Activated T-helper 1 cell treated with anti-CD3 and anti-CD28 coated beads, Interleukin-12 subunit alpha, Interleukin-12 subunit beta, Interleukin-2, Interleukin-4 antibody, amounts not matched to agents 30 ng/mL and 10 ng/mL and 1 ng/mL, durations not matched to agents 14 hours and 24 hours and 36 hours (primary cell): Measurements from ENCODE around the gene METTL23. TPM values are rescaled to one million over a fixed set of nuclear protein-coding genes. Genes with fewer than 3 reads are reported as not detected.
"Not testable (repeated sequence)": the region's sequence is repeated elsewhere in the genome, so short reads cannot be mapped to it uniquely, and the experiment has no call there.

Experiments
- DNase-seq: peaks from one replicate; pipeline ENCODE4 v3.0.0; 2021; ENCODE audit warnings: low spot score
- H3K27ac Mint-ChIP-seq: one replicate; pipeline ENCODE4 v1.8.0; 2021; ENCODE audit warnings: mild to moderate bottlenecking, mixed read lengths
- H3K27me3 Mint-ChIP-seq: one replicate; pipeline ENCODE4 v1.8.0; 2022; ENCODE audit warnings: mild to moderate bottlenecking, moderate library complexity, mixed read lengths; ENCODE audit not compliant: insufficient read depth
- H3K36me3 Mint-ChIP-seq: one replicate; pipeline ENCODE4 v1.8.0; 2021; ENCODE audit warnings: low read depth, mixed read lengths
- H3K4me1 Mint-ChIP-seq: one replicate; pipeline ENCODE4 v1.8.0; 2021; ENCODE audit warnings: low read depth, mixed read lengths
- H3K4me3 Mint-ChIP-seq: one replicate; pipeline ENCODE4 v1.8.0; 2021; ENCODE audit warnings: mild to moderate bottlenecking, moderate library complexity, mixed read lengths
- H3K9me3 Mint-ChIP-seq: one replicate; pipeline ENCODE4 v1.8.0; 2021; ENCODE audit warnings: mixed read lengths
- intact Hi-C: fragments of 100-400 bp; cut with micrococcal nuclease; formaldehyde crosslinking; loops from one replicate; pipeline ENCODE4 v1.15.1; 2024
- total RNA-seq: library from RNA; stranded (reverse); gene quantifications from 2 replicates; pipeline ENCODE4 v1.2.3, GENCODE V29; 2022

Gene METTL23
- total RNA-seq, 1 donor from 2014 or later, result 38.2 TPM

- peaks cover 30% of the 10 kb centered on the region for H3K4me1 Mint-ChIP-seq
These were observed 2.8 kb upstream of the METTL23 start for GRCh38 chr17:76723812-76724211.

GRCh38 chr17:76725580-76726230, 934 bp upstream of the METTL23 start:
- H3K36me3 Mint-ChIP-seq, result peaks cover 38% of the 10 kb centered on the region
- peaks cover 42% of the 10 kb centered on the region for H3K4me1 Mint-ChIP-seq
- no peaks in the 10 kb centered on the region for H3K9me3 Mint-ChIP-seq
- intact Hi-C loops, result loop anchor here (1.0 to 5.0 kb wide), 8 partner anchors 10 to 1407 kb away; partner anchors contain the start of genes ACOX1, SEC14L1, SRSF2 and TEN1
- DNase-seq, result peak; percentile 69
- H3K27me3 Mint-ChIP-seq, result no peaks in the 10 kb centered on the region
- peak overlapping the region; percentile 95 for H3K4me3 Mint-ChIP-seq
- H3K27ac Mint-ChIP-seq, result peak overlapping the region; percentile 92

More at GRCh38 chr17:76723812-76724211, 2.8 kb upstream of the METTL23 start:
- H3K36me3 Mint-ChIP-seq, result peaks cover 41% of the 10 kb centered on the region
- intact Hi-C loops, result no loop called here
- no peaks in the 10 kb centered on the region for H3K9me3 Mint-ChIP-seq
- no peaks in the 10 kb centered on the region for H3K27me3 Mint-ChIP-seq
- DNase-seq, result no peak
- H3K27ac Mint-ChIP-seq, result no peak overlapping the region
- H3K4me3 Mint-ChIP-seq, result peak overlapping the region; percentile 95

- Mint-ChIP-seq H3K27me3 (no peaks in the 10 kb centered on the region), H3K4me3 (peak within 1 kb of the TSS; percentile 95), H3K27ac (peak within 1 kb of the TSS; percentile 96), H3K4me1 (peaks cover 42% of the 10 kb centered on the region), H3K9me3 (no peaks in the 10 kb centered on the region), H3K36me3 (peaks cover 35% of the 10 kb centered on the region)
- peak; percentile 95 for DNase-seq
- intact Hi-C loops, result loop anchor here (1.0 to 5.0 kb wide), 8 partner anchors 11 to 1406 kb away; partner anchors contain the start of genes ACOX1, SEC14L1, SRSF2 and TEN1
These were observed 336 bp upstream of the METTL23 start, which contains the start of gene JMJD6 for GRCh38 chr17:76726231-76726775. Gene JMJD6 (minus strand): TSS chr17:76726606. CDS start chr17:76726475, 131 bp downstream.

GRCh38 chr17:76727745-76728456, 1.3 kb downstream of the METTL23 start:
- intact Hi-C loops, result loop anchor here (2.0 to 5.0 kb wide), 4 partner anchors 269 to 1404 kb away; partner anchors contain the start of genes SEC14L1 and TMC8
- Mint-ChIP-seq H3K27me3 (no peaks in the 10 kb centered on the region), H3K36me3 (peaks cover 36% of the 10 kb centered on the region), H3K9me3 (no peaks in the 10 kb centered on the region), H3K4me1 (peaks cover 39% of the 10 kb centered on the region), H3K27ac (peak overlapping the region; percentile 96), H3K4me3 (peak overlapping the region; percentile 95)
- DNase-seq, result no peak

- Mint-ChIP-seq H3K36me3 (peaks cover 55% of the 10 kb centered on the region), H3K4me3 (peak overlapping the region; percentile 11), H3K27ac (peak overlapping the region; percentile 23), H3K4me1 (peaks cover 50% of the 10 kb centered on the region)
- DNase-seq, intact Hi-C loops, H3K9me3 Mint-ChIP-seq, H3K27me3 Mint-ChIP-seq: not testable (repeated sequence)
These were observed 5.4 kb downstream of the METTL23 start for GRCh38 chr17:76731800-76732733.

GRCh38 chr17:76732734-76733617, 6.3 kb downstream of the METTL23 start:
- Mint-ChIP-seq H3K4me1 (peaks cover 46% of the 10 kb centered on the region), H3K36me3 (peaks cover 55% of the 10 kb centered on the region), H3K4me3 (peak overlapping the region; percentile 100), H3K27me3 (no peaks in the 10 kb centered on the region), H3K27ac (peak overlapping the region; percentile 83), H3K9me3 (no peaks in the 10 kb centered on the region)
- no peak for DNase-seq
- intact Hi-C loops, result no loop called here

- Mint-ChIP-seq H3K4me1 (peaks cover 51% of the 10 kb centered on the region), H3K27ac (peak overlapping the region; percentile 83), H3K36me3 (peaks cover 55% of the 10 kb centered on the region), H3K27me3 (no peaks in the 10 kb centered on the region), H3K4me3 (peak overlapping the region; percentile 100), H3K9me3 (no peaks in the 10 kb centered on the region)
- no peak for DNase-seq
- intact Hi-C loops, result no loop called here
These were observed 6.9 kb downstream of the METTL23 start for GRCh38 chr17:76733618-76733957.

GRCh38 chr17:76734080-76734840, 7.6 kb downstream of the METTL23 start:
- H3K4me1 Mint-ChIP-seq, result peaks cover 55% of the 10 kb centered on the region
- no peaks in the 10 kb centered on the region for H3K27me3 Mint-ChIP-seq
- peaks cover 55% of the 10 kb centered on the region for H3K36me3 Mint-ChIP-seq
- intact Hi-C loops, result no loop called here
- H3K4me3 Mint-ChIP-seq, result peak overlapping the region; percentile 100
- peak overlapping the region; percentile 83 for H3K27ac Mint-ChIP-seq
- no peak for DNase-seq
- H3K9me3 Mint-ChIP-seq, result no peaks in the 10 kb centered on the region

- Mint-ChIP-seq H3K4me3 (peak overlapping the region; percentile 100), H3K27ac (peak overlapping the region; percentile 99), H3K36me3 (peaks cover 52% of the 10 kb centered on the region), H3K27me3 (no peaks in the 10 kb centered on the region), H3K9me3 (no peaks in the 10 kb centered on the region), H3K4me1 (peaks cover 53% of the 10 kb centered on the region)
- intact Hi-C loops, result loop anchor here (5.0 kb wide), 3 partner anchors 283 to 953 kb away; partner anchors contain the start of genes UBALD2, UBE2O and UNK
- no peak for DNase-seq
These were observed 8.4 kb downstream of the METTL23 start for GRCh38 chr17:76735006-76735405.

- Mint-ChIP-seq H3K4me1 (peaks cover 52% of the 10 kb centered on the region), H3K4me3 (peak overlapping the region; percentile 100), H3K27me3 (no peaks in the 10 kb centered on the region), H3K27ac (peak overlapping the region; percentile 99), H3K36me3 (peaks cover 48% of the 10 kb centered on the region), H3K9me3 (no peaks in the 10 kb centered on the region)
- intact Hi-C loops, result loop anchor here (2.0 to 5.0 kb wide), 6 partner anchors 179 to 1393 kb away; partner anchors contain the start of genes TMC6, UBALD2, UBE2O and UNK
- no peak for DNase-seq
These were observed 9.1 kb downstream of the METTL23 start for GRCh38 chr17:76735586-76736348.
